GM21723 (cell line): ENCODE data around the gene TMEM236.

Source experiments
- ATAC-seq: cut with Tn5 transposase; IDR thresholded peaks from one replicate; pipeline ENCODE4 v1.9.1; 2021; ENCODE audit warnings: mild to moderate bottlenecking, moderate library complexity; ENCODE audit not compliant: unreplicated experiment

Gene TMEM236

DNA sequence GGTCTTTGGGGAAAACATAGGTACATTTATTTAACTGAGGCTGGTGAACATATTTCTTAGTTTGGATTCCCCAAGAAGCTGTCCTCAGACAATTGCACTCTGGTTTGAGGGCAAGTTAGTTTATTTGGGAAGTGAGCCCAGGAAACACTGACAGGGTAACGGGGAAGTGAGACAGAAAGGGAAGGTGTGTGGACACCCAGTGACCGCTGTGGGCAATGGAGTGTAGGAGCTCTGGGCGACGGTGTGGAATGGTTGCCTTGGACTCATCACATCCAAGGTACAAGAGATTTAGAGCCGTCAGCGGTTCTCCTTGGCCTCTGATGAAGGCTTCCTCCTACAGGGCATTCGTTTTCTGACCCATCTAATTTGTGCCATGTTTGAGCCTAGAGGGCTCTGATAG is 64.2 kb downstream of the TMEM236 start:
- ATAC-seq, result no peak

GRCh38 chr10:17817316-17817715 is 65.3 kb downstream of the TMEM236 start:
- ATAC-seq, result no peak

GRCh38 chr10:17817790-17818189 is 65.8 kb downstream of the TMEM236 start:
- ATAC-seq, result no peak

- ATAC-seq, result no peak
Measured at GRCh38 chr10:17819836-17820235, 67.8 kb downstream of the TMEM236 start.

- ATAC-seq, result no peak
Measured at GRCh38 chr10:17820943-17821342, 68.9 kb downstream of the TMEM236 start.

- ATAC-seq, result no peak
Measured at GRCh38 chr10:17821893-17822292, 69.9 kb downstream of the TMEM236 start.

- no peak for ATAC-seq
Measured at GRCh38 chr10:17831341-17831740, 79.3 kb downstream of the TMEM236 start.

DNA sequence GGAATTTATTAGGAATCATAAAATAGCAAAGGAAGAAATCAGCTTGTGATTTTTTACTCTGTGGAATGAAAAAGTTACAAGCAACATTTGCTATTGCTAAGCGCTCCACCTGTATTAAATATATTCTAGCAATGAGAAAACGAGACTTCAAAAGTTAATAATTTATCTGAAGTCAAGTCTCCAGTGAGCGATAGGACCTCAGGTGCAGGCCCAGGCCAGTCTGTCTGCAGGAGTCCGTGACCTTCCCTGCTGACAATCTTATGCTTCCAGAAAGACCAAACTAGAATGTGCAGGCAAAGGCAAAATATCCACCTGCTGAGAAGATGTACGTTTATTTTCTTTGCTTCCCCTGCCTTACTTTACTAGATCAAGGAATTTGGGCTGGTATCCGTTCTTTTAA is 79.9 kb downstream of the TMEM236 start:
- ATAC-seq, result no peak

DNA sequence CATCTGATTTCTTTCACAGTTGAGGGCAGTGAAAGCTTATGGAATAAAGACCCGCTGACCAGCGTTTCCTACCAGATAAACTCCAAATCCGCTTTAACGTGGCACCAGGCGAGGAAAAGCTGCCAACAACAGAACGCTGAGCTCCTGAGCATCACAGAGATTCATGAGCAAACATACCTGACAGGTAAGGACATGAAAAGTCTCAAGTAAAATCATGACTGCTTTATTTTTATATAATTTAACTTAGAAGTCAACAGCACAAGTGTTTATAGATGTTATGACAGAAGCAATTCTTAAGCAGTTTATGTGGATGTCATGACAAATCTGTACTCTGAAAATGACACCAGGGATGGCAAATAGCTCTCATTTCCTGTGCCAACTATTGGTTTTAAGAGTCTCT is 81.7 kb downstream of the TMEM236 start:
- no peak for ATAC-seq

DNA sequence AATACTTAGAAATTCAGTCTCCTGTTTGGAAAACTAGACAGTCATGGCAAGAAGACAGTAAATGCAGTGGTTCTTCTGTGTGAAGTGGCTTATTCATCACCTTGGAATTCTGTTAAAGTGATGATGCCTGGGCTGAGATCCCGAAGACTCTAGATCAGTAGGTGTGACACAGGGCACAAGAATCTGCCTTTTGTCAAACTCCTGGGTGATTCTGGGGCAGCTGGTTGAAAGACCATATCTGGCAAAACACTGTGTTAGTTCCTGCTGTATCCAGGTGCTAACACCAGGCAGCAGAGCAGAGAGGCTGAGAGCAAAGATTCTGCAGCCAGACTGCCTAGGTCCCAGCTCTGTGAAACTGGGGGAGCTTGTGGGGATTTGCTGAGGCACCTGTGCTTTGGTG is 83.7 kb downstream of the TMEM236 start:
- ATAC-seq, result no peak

DNA sequence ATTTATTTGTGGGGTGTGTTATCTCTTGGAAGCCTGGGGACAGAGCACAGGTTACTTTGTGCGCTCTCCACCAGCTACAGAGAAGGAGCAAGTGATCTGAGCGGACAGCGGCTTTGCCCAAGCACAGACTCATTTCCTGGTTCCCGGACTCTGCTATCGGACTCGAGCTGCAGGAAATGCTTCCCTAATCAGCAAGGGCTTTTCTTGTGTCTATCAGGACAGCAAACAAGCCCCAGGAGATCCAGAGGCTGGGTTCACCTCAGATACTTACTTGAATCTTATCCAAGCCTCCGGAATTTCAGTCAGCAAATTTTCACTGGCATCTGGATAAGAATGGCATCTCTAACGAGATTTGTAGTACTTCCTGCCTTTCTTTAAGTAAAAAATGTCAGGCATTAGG is 84.9 kb downstream of the TMEM236 start:
- ATAC-seq, result no peak

DNA sequence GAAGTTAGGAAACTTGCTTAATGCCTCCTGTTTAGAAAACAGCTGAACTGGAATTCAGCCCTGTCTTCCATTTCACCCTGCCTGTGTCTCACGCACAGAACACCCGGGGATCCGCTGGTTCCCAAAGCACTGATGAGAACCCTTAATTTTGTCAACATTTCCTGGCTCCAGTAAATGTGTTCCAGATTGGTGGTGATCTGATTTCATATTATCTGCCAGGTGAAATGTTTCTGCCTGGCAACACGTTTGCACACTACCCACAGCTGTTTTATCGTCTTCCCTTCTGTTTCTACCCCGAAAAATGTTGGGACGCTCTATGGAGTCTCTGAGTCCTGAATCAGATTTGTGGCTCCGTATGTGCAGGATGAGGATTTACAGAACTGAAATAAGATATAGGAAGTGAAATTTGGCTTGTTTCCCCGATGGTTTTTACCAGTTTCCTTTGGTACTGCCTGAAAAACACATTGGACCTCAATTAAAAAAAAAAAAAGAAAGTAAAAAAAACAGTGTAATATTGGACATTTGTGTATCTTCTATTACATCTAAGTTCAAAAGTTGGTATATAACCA is 86.2 kb downstream of the TMEM236 start:
- no peak for ATAC-seq

- ATAC-seq, result no peak
Measured at GRCh38 chr10:17841050-17841449, 89.0 kb downstream of the TMEM236 start.

GRCh38 chr10:17842641-17843040 is 90.6 kb downstream of the TMEM236 start:
- ATAC-seq, result no peak

GRCh38 chr10:17847585-17848296 is 95.7 kb downstream of the TMEM236 start:
- ATAC-seq, result no peak

DNA sequence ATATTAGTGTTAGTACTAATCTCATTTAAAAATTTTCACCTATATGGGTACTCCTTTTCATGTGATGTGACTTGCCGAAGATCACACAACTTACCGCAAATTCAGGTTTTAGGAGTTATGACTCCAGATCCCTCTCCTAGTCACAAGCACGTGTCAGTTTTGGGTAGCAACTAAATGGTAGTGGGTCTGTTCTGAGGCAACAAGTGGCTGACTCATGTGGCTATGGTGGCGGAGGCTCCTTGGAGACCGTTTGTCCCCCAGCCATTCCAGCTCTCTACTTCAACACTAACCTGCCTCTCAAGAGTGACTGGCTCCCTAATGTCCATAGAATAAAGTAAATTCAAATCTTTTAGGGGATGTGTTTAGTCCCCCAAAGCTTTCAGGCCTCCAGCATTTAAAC is 96.6 kb downstream of the TMEM236 start:
- ATAC-seq, result no peak
